H1 (cell line): ENCODE measurements around the gene RWDD1. TPM values are rescaled to one million over a fixed set of nuclear protein-coding genes. Genes with fewer than 3 reads are reported as not detected.

Experiments
- CTCF ChIA-PET: fragments of 300-600 bp; sonication (Branson Sonifier 250); formaldehyde crosslinking; loops from one replicate; lab custom pipeline; 2021; ENCODE audit not compliant: partially characterized antibody; lab: Charles Lee
- POLR2A ChIA-PET: fragments of 300-600 bp; sonication (Branson Sonifier 250); formaldehyde crosslinking; loops from one replicate; lab custom pipeline; 2021; ENCODE audit warnings: inconsistent platforms; ENCODE audit not compliant: partially characterized antibody; lab: Charles Lee
- DNase-seq, 2 experiments: peaks; one replicate each; pipeline versions ENCODE4 v3.0.0 to v3.0.0-alpha.2; 2010 to 2022; ENCODE audit warnings: low spot score in 2 of 2, low read depth in 1 of 2, mixed read lengths in 1 of 2
- FAIRE-seq: peaks from 2 replicates; lab custom pipeline; 2011; peaks lifted over from hg19 to GRCh38; lab: Jason Lieb, UNC
- H2AFZ ChIP-seq: 2 replicates; pipeline ENCODE4 v1.8.1; 2012; ENCODE audit warnings: low read length, inconsistent platforms
- H2AK5ac ChIP-seq: 2 replicates; pipeline ENCODE4 v1.6.1; 2013; ENCODE audit warnings: low read depth, low read length
- H2BK120ac ChIP-seq: replicated peaks from 2 replicates; pipeline ENCODE3; 2013; ENCODE audit warnings: low read depth, low read length, inconsistent platforms
- H2BK12ac ChIP-seq: 2 replicates; pipeline ENCODE4 v1.6.1; 2013; ENCODE audit warnings: low read depth, low read length
- H2BK15ac ChIP-seq: 2 replicates; pipeline ENCODE4 v1.6.1; 2013; ENCODE audit warnings: low read length
- H2BK20ac ChIP-seq: 2 replicates; pipeline ENCODE4 v1.6.1; 2013; ENCODE audit warnings: low read length
- H2BK5ac ChIP-seq: 2 replicates; pipeline ENCODE4 v1.6.1; 2013; ENCODE audit warnings: low read depth, low read length
- H3K14ac ChIP-seq: 2 replicates; pipeline ENCODE4 v1.6.1; 2013; ENCODE audit warnings: inconsistent platforms; ENCODE audit not compliant: insufficient read length
- H3K18ac ChIP-seq: 2 replicates; pipeline ENCODE4 v1.6.1; 2013; ENCODE audit warnings: low read length; ENCODE audit errors: extremely low read depth
- H3K23ac ChIP-seq: 2 replicates; pipeline ENCODE4 v1.6.1; 2013; ENCODE audit warnings: inconsistent platforms; ENCODE audit not compliant: insufficient read length
- H3K23me2 ChIP-seq: 2 replicates; pipeline ENCODE4 v1.6.1; 2013; ENCODE audit warnings: low read depth, low read length
- H3K27ac ChIP-seq: 2 replicates; pipeline ENCODE4 v1.6.1; 2011; ENCODE audit warnings: low read depth, low read length, inconsistent platforms
- H3K27me3 ChIP-seq, 4 experiments: replicated peaks in 1 of 4; 1 replicate in 1 of 4; 2 replicates in 3 of 4; pipeline versions ENCODE4 v1.6.1 to v1.8.1; 2011 to 2013; ENCODE audit warnings: low read length in 3 of 4, mild to moderate bottlenecking in 3 of 4, inconsistent platforms in 2 of 4, mixed read lengths in 2 of 4, moderate library complexity in 1 of 4; ENCODE audit not compliant: control insufficient read depth in 3 of 4, insufficient read depth in 3 of 4; ENCODE audit errors: extremely low read depth in 1 of 4
- H3K36me3 ChIP-seq, 4 experiments: 2 replicates each; pipeline versions ENCODE4 v1.6.1 to v1.8.1; 2011 to 2013; ENCODE audit warnings: mild to moderate bottlenecking in 4 of 4, low read length in 3 of 4, moderate library complexity in 2 of 4, control low read depth in 1 of 4, inconsistent platforms in 1 of 4; ENCODE audit not compliant: insufficient read depth in 4 of 4, control insufficient read depth in 2 of 4
- H3K4ac ChIP-seq: replicated peaks from 2 replicates; pipeline ENCODE3; 2013; ENCODE audit warnings: low read length, low read depth, mixed read lengths, inconsistent platforms; ENCODE audit not compliant: insufficient read length
- H3K4me1 ChIP-seq, 4 experiments: replicated peaks in 1 of 4; 1 replicate in 1 of 4; 2 replicates in 3 of 4; pipeline versions ENCODE4 v1.6.1 to v1.8.1; 2011 to 2013; ENCODE audit warnings: low read length in 3 of 4, inconsistent platforms in 2 of 4, mixed read lengths in 1 of 4; ENCODE audit not compliant: insufficient read depth in 4 of 4, control insufficient read depth in 3 of 4
- H3K4me2 ChIP-seq, 2 experiments: 2 replicates each; pipeline versions ENCODE4 v1.6.1 to v1.8.1; 2011 to 2013; ENCODE audit warnings: low read depth in 2 of 2, low read length in 2 of 2, control low read depth in 1 of 2, inconsistent platforms in 1 of 2, mild to moderate bottlenecking in 1 of 2; ENCODE audit not compliant: insufficient read depth in 1 of 2
- H3K4me3 ChIP-seq, 4 experiments: fragments of 200-600, 300-600 bp in 1 of 4; sonication (generic), shearing (Covaris generic), sonication (Bioruptor Twin) in 1 of 4; 2 replicates each; pipeline versions ENCODE4 v1.5.1 to v1.8.1; 2011 to 2016; ENCODE audit warnings: low read length in 4 of 4, low read depth in 3 of 4, control low read depth in 2 of 4, inconsistent platforms in 2 of 4, mild to moderate bottlenecking in 2 of 4, mixed read lengths in 1 of 4, moderate library complexity in 1 of 4; ENCODE audit not compliant: insufficient read depth in 2 of 4; ENCODE audit errors: extremely low read depth in 1 of 4
- H3K56ac ChIP-seq: replicated peaks from 2 replicates; pipeline ENCODE3; 2013; ENCODE audit warnings: low read depth, mild to moderate bottlenecking, mixed read lengths, low read length, inconsistent platforms; ENCODE audit not compliant: insufficient read length
- H3K79me1 ChIP-seq: 2 replicates; pipeline ENCODE4 v1.6.1; 2013; ENCODE audit warnings: low read depth, low read length, control low read depth
- H3K79me2 ChIP-seq, 2 experiments: 2 replicates each; pipeline versions ENCODE4 v1.6.1 to v1.8.1; 2012 to 2013; ENCODE audit warnings: low read length in 2 of 2, mild to moderate bottlenecking in 2 of 2, inconsistent platforms in 1 of 2; ENCODE audit not compliant: insufficient read depth in 2 of 2, control insufficient read depth in 1 of 2
- H3K9ac ChIP-seq, 4 experiments: replicated peaks in 1 of 4; 1 replicate in 1 of 4; 2 replicates in 3 of 4; pipeline versions ENCODE4 v1.6.1 to v1.8.1; 2011 to 2013; ENCODE audit warnings: low read depth in 3 of 4, low read length in 3 of 4, control low read depth in 2 of 4, mild to moderate bottlenecking in 2 of 4, moderate library complexity in 2 of 4, inconsistent platforms in 1 of 4; ENCODE audit errors: extremely low read depth in 1 of 4
- H3K9me3 ChIP-seq, 2 experiments: 2 replicates each; pipeline versions ENCODE4 v1.6.1 to v1.8.1; 2012 to 2013; ENCODE audit warnings: mild to moderate bottlenecking in 2 of 2, moderate library complexity in 2 of 2, control low read depth in 1 of 2, inconsistent platforms in 1 of 2, low read depth in 1 of 2, low read length in 1 of 2, mixed read lengths in 1 of 2; ENCODE audit not compliant: insufficient read depth in 2 of 2
- H4K20me1 ChIP-seq, 2 experiments: replicated peaks in 1 of 2; 2 replicates each; pipeline versions ENCODE3 to v1.8.1; 2011 to 2013; ENCODE audit warnings: inconsistent platforms in 2 of 2, low read length in 2 of 2, mild to moderate bottlenecking in 1 of 2; ENCODE audit not compliant: insufficient read depth in 2 of 2, control insufficient read depth in 1 of 2
- H4K5ac ChIP-seq: 2 replicates; pipeline ENCODE4 v1.6.1; 2013; ENCODE audit warnings: low read length, low read depth, mixed read lengths, inconsistent platforms; ENCODE audit not compliant: insufficient read length
- H4K8ac ChIP-seq: 2 replicates; pipeline ENCODE4 v1.8.0; 2013; ENCODE audit warnings: mild to moderate bottlenecking, moderate library complexity, low read length, inconsistent platforms; ENCODE audit not compliant: insufficient read depth; ENCODE audit errors: extremely low read depth
- H4K91ac ChIP-seq: replicated peaks from 2 replicates; pipeline ENCODE3; 2013; ENCODE audit warnings: low read length, mixed read lengths, inconsistent platforms; ENCODE audit not compliant: insufficient read length
- MAFK ChIP-seq: IDR thresholded peaks from 2 replicates; pipeline ENCODE4 v1.6.1; 2012; ENCODE audit warnings: low read depth, mild to moderate bottlenecking, improper control_type of control experiment, low read length
- RBBP5 ChIP-seq: IDR thresholded peaks from 2 replicates; pipeline ENCODE4 v1.7.1; 2012; ENCODE audit warnings: low read depth, mild to moderate bottlenecking, inconsistent platforms, low read length, moderate library complexity, borderline replicate concordance
- polyA plus RNA-seq, 7 experiments: library from polyadenylated mRNA; depleted of rRNA in 3 of 7; stranded (reverse) in 5 of 7; unstranded in 2 of 7; fragments of >200 nt in 5 of 7; fragments of 200-250 nt in 2 of 7; gene quantifications; 1 replicate in 5 of 7; 2 replicates in 1 of 7; 4 replicates in 1 of 7; pipeline versions ENCODE4 v1.2.1 to v1.2.3, GENCODE V29; 2011 to 2013; ENCODE audit warnings: missing spikeins in 2 of 7, mixed read lengths in 2 of 7
- total RNA-seq: library from RNA; stranded (reverse); fragmentation: NEBNext Ultra II Directional; extraction: Animal tissue kit (Norgen Biotek cat#: 25700); gene quantifications from 2 replicates; pipeline ENCODE4 v1.2.1, GENCODE V29; 2021

Gene RWDD1
- total and polyA plus RNA-seq, 2 of the 8 experiments (the other 6 are each of a cell fraction or from before 2014, with no cell fraction given), result 19.5 to 35.2 TPM

GRCh38 chr6:116542426-116542825, 28.9 kb upstream of the RWDD1 start:
- H3K4ac ChIP-seq, result no peak overlapping the region
- TF ChIP-seq RBBP5, result no peak
- no peak for TF ChIP-seq MAFK
- no peaks in the 10 kb centered on the region for H3K23me2 ChIP-seq
- H2BK12ac ChIP-seq, result no peak overlapping the region
- H2AFZ ChIP-seq, result no peak overlapping the region
- H3K56ac ChIP-seq, result no peak overlapping the region
- no peak overlapping the region for H3K4me2 ChIP-seq
- no peak overlapping the region for H2BK20ac ChIP-seq
- no peaks in the 10 kb centered on the region for H3K79me1 ChIP-seq
- H4K5ac ChIP-seq, result no peak overlapping the region
- DNase-seq, result no peak
- H2BK120ac ChIP-seq, result no peak overlapping the region
- H2BK5ac ChIP-seq, result no peak overlapping the region
- CTCF ChIA-PET, result interaction anchor here (0.8 to 3.6 kb wide), 9 partner anchors 9 to 273 kb away, joined by 3 to 22 read pairs (median 5); partner anchors contain the start of gene CALHM4
- no peak overlapping the region for H3K23ac ChIP-seq
- no peak overlapping the region for H3K4me3 ChIP-seq
- H4K91ac ChIP-seq, result no peak overlapping the region
- no peak overlapping the region for H2AK5ac ChIP-seq
- H3K36me3 ChIP-seq, result no peaks in the 10 kb centered on the region
- H2BK15ac ChIP-seq, result no peak overlapping the region
- peaks cover 0 to 2% (median 0%) of the 10 kb centered on the region in 4 experiments; a peak in 1 of 7 replicates for H3K4me1 ChIP-seq
- H4K8ac ChIP-seq, result no peak overlapping the region
- FAIRE-seq, result no peak
- H3K14ac ChIP-seq, result no peak overlapping the region
- H3K27ac ChIP-seq, result no peak overlapping the region
- no peaks in the 10 kb centered on the region for H3K79me2 ChIP-seq
- no peaks in the 10 kb centered on the region for H3K27me3 ChIP-seq
- POLR2A ChIA-PET, result no interaction called here
- no peaks in the 10 kb centered on the region for H3K9me3 ChIP-seq
- no peak overlapping the region for H3K9ac ChIP-seq
- H4K20me1 ChIP-seq, result no peaks in the 10 kb centered on the region
- H3K18ac ChIP-seq, result no peak overlapping the region
